GM23338 (cell line): ENCODE measurements around the gene EID2. TPM values are rescaled to one million over a fixed set of nuclear protein-coding genes. Genes with fewer than 3 reads are reported as not detected.

ENCODE experiments used
- ATAC-seq: fragments of 200-7000 bp; cut with Tn5 transposase; 3 replicates; pipeline ENCODE4 v1.9.1; 2020
- DNase-seq: peaks from one replicate; pipeline ENCODE4 v3.0.0-alpha.2; 2015; ENCODE audit warnings: low spot score
- H2AFZ ChIP-seq: fragments of 200-600 bp; sonication (generic); 2 replicates; pipeline ENCODE4 v1.8.0; 2016; ENCODE audit warnings: antibody characterized with exemption, mild to moderate bottlenecking, moderate library complexity
- H3F3A ChIP-seq: fragments of 200-600 bp; sonication (generic); replicated peaks from 2 replicates; pipeline ENCODE4 v1.8.0; 2017; ENCODE audit warnings: antibody characterized with exemption, mixed run types, low read depth
- H3K27ac ChIP-seq: fragments of 200-600 bp; sonication (generic); 2 replicates; pipeline ENCODE4 v1.6.1; 2016; ENCODE audit warnings: low read depth
- H3K27me3 ChIP-seq: fragments of 200-600 bp; sonication (generic); 2 replicates; pipeline ENCODE4 v1.8.0; 2016; ENCODE audit warnings: mild to moderate bottlenecking, mixed run types, moderate library complexity; ENCODE audit not compliant: insufficient read depth
- H3K36me3 ChIP-seq: fragments of 200-600 bp; sonication (generic); 2 replicates; pipeline ENCODE4 v1.8.0; 2016; ENCODE audit warnings: mild to moderate bottlenecking; ENCODE audit not compliant: insufficient read depth
- H3K4me1 ChIP-seq: fragments of 200-600 bp; sonication (generic); 2 replicates; pipeline ENCODE4 v1.8.0; 2016; ENCODE audit warnings: mild to moderate bottlenecking, moderate library complexity; ENCODE audit not compliant: insufficient read depth
- H3K4me2 ChIP-seq: fragments of 200-600 bp; sonication (generic); 2 replicates; pipeline ENCODE4 v1.7.1; 2017; ENCODE audit warnings: mixed run types
- H3K4me3 ChIP-seq: fragments of 200-600 bp; sonication (generic); 2 replicates; pipeline ENCODE4 v1.6.1; 2016; ENCODE audit warnings: mixed run types
- H3K79me2 ChIP-seq: fragments of 200-600 bp; sonication (generic); replicated peaks from 2 replicates; pipeline ENCODE4 v1.8.0; 2017; ENCODE audit warnings: mild to moderate bottlenecking; ENCODE audit not compliant: insufficient read depth
- H3K9me2 ChIP-seq: fragments of 200-600 bp; sonication (generic); 2 replicates; pipeline ENCODE4 v1.8.0; 2017; ENCODE audit not compliant: insufficient read depth
- H4K20me1 ChIP-seq: fragments of 200-600 bp; sonication (generic); replicated peaks from 2 replicates; pipeline ENCODE4 v1.8.0; 2017; ENCODE audit warnings: mild to moderate bottlenecking; ENCODE audit not compliant: insufficient read depth
- H3K27ac Mint-ChIP-seq: 2 replicates; pipeline ENCODE4 v1.8.0; 2020; ENCODE audit warnings: inconsistent platforms, mild to moderate bottlenecking, moderate library complexity, mixed read lengths
- H3K27me3 Mint-ChIP-seq: 3 replicates; pipeline ENCODE4 v1.8.0; 2022; ENCODE audit warnings: low read depth, mild to moderate bottlenecking, moderate library complexity, mixed read lengths, inconsistent platforms; ENCODE audit not compliant: insufficient read depth, poor library complexity
- H3K36me3 Mint-ChIP-seq: 3 replicates; pipeline ENCODE4 v1.8.0; 2021; ENCODE audit warnings: low read depth, mild to moderate bottlenecking, inconsistent platforms, moderate library complexity, mixed read lengths
- H3K4me1 Mint-ChIP-seq: 3 replicates; pipeline ENCODE4 v1.8.0; 2020; ENCODE audit warnings: mild to moderate bottlenecking, inconsistent platforms, mixed read lengths
- H3K4me3 Mint-ChIP-seq: 3 replicates; pipeline ENCODE4 v1.8.0; 2021; ENCODE audit warnings: moderate library complexity, mild to moderate bottlenecking, inconsistent platforms, mixed read lengths
- H3K9me3 Mint-ChIP-seq: 3 replicates; pipeline ENCODE4 v1.8.0; 2020; ENCODE audit warnings: moderate library complexity, mild to moderate bottlenecking, inconsistent platforms, mixed read lengths
- CREB1 ChIP-seq: fragments of 250-450 bp; sonication (Bioruptor Pico); IDR thresholded peaks from 2 replicates; pipeline ENCODE4 v1.5.0; 2020; ENCODE audit warnings: low read depth, mild to moderate bottlenecking, moderate library complexity
- EZH2 ChIP-seq: fragments of 200-600 bp; sonication (generic); IDR thresholded peaks from one replicate; pipeline ENCODE4 v1.8.0; 2017; ENCODE audit warnings: antibody characterized with exemption, mild to moderate bottlenecking, low read depth; ENCODE audit not compliant: unreplicated experiment
- EZH2phosphoT487 ChIP-seq: fragments of 200-600 bp; sonication (generic); IDR thresholded peaks from one replicate; pipeline ENCODE4 v1.8.1; 2018; ENCODE audit warnings: antibody characterized with exemption; ENCODE audit not compliant: unreplicated experiment
- JUNB ChIP-seq: IDR thresholded peaks from one replicate; pipeline ENCODE4 v1.6.1; 2016; ENCODE audit warnings: antibody characterized with exemption; ENCODE audit not compliant: unreplicated experiment
- NANOG ChIP-seq: IDR thresholded peaks from 2 replicates; pipeline ENCODE4 v1.6.1; 2016; ENCODE audit warnings: antibody characterized with exemption, borderline replicate concordance
- POLR2AphosphoS5 ChIP-seq: IDR thresholded peaks from 2 replicates; pipeline ENCODE4 v1.6.1; 2016; ENCODE audit warnings: antibody characterized with exemption, low read depth
- STAT1 ChIP-seq: IDR thresholded peaks from one replicate; pipeline ENCODE4 v1.6.1; 2016; ENCODE audit warnings: antibody characterized with exemption; ENCODE audit not compliant: unreplicated experiment
- ZNF114 ChIP-seq: fragments of 250-450 bp; sonication (Bioruptor Pico); IDR thresholded peaks from 2 replicates; pipeline ENCODE4 v1.5.0; 2020; ENCODE audit warnings: mild to moderate bottlenecking, moderate library complexity
- ZNF331 ChIP-seq: fragments of 250-450 bp; sonication (Bioruptor Pico); IDR thresholded peaks from 2 replicates; pipeline ENCODE4 v1.5.0; 2020; ENCODE audit warnings: low read depth, mild to moderate bottlenecking, moderate library complexity
- ZNF462 ChIP-seq: fragments of 250-450 bp; sonication (Bioruptor Pico); IDR thresholded peaks from 2 replicates; pipeline ENCODE4 v1.5.0; 2020; ENCODE audit warnings: mild to moderate bottlenecking, moderate library complexity
- polyA plus RNA-seq: library from polyadenylated mRNA; unstranded; fragments of >200 nt; fragmentation: Nextera tagmentation; extraction: Ambion mirVana; gene quantifications from 2 replicates; pipeline ENCODE4 v1.2.1, GENCODE V29; 2016
- total RNA-seq: library from RNA; depleted of rRNA; stranded (reverse); fragments of >200 nt; shearing (Covaris generic); gene quantifications from 2 replicates; pipeline ENCODE4 v1.2.3, GENCODE V29; 2014
- TF ChIP-seq, protein P1 (sequence below): IDR thresholded peaks from 2 replicates; pipeline ENCODE4 v1.6.1; 2016; ENCODE audit warnings: antibody characterized with exemption
- TF ChIP-seq, protein P2 (sequence below): IDR thresholded peaks from one replicate; pipeline ENCODE4 v1.6.1; 2018; ENCODE audit warnings: antibody characterized with exemption; ENCODE audit not compliant: unreplicated experiment
- TF ChIP-seq, protein P3 (sequence below), 2 experiments: fragments of 200-600 bp in 1 of 2; sonication (generic) in 1 of 2; conservative IDR thresholded peaks; 2 replicates each; pipeline versions ENCODE4 v1.5.1 to v1.6.1; 2016 to 2017; ENCODE audit warnings: antibody characterized with exemption in 2 of 2, low read depth in 2 of 2, mild to moderate bottlenecking in 2 of 2, moderate library complexity in 1 of 2

Gene EID2
- total and polyA plus RNA-seq, 2 experiments from 2014 or later, result 24.4 to 25.2 TPM

DNA sequence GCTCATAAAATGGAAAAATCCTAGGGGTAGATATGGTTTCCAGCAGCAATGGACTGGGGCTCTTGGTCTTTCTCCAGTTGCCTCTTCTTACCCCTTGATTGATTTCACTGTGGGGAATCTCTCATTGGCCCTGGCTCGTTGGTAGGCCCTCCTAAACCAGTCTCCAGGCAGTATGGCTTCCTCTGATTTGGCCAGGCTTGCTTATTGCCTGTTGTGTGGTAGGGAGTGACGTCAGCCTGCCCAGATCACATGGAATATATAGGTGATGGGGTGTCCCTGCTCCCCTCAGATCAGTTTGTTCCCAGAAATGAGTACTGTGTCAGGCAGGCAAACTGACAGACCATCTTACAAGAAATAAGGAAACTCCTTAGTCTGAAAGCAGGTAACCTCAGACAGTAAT lies 30.7 kb downstream of the EID2 start:
- H3K79me2 ChIP-seq, result no peaks in the 10 kb centered on the region
- peaks cover 4% of the 10 kb centered on the region for H3K4me1 ChIP-seq
- no peak overlapping the region for H2AFZ ChIP-seq
- H3K4me2 ChIP-seq, result no peak overlapping the region
- no peak overlapping the region for H3K27ac ChIP-seq
- DNase-seq (no peak), ATAC-seq (no peak)
- H4K20me1 ChIP-seq, result no peaks in the 10 kb centered on the region
- H3K4me1 Mint-ChIP-seq, result peaks cover 6% of the 10 kb centered on the region
- H3K9me2 ChIP-seq, result no peaks in the 10 kb centered on the region
- peaks cover 62% of the 10 kb centered on the region for H3K27me3 Mint-ChIP-seq
- H3K36me3 ChIP-seq, result no peaks in the 10 kb centered on the region
- H3K4me3 Mint-ChIP-seq, result no peak overlapping the region; the same call in 2 of the 3 replicates
- H3K9me3 Mint-ChIP-seq, result peaks cover 11% of the 10 kb centered on the region
- no peak overlapping the region for H3K27ac Mint-ChIP-seq
- H3K36me3 Mint-ChIP-seq, result peaks cover 3% of the 10 kb centered on the region; the same call in 2 of the 3 replicates
- H3F3A ChIP-seq, result peaks cover 26% of the 10 kb centered on the region; the same call in 1 of the 2 replicates
- H3K4me3 ChIP-seq, result no peak overlapping the region
- no peak for TF ChIP-seq ZNF331 (CRISPR knock-in tag)
- TF ChIP-seq EZH2, result no peak
- no peak for TF ChIP-seq EZH2phosphoT487
- no peak for TF ChIP-seq STAT1
- no peak for TF ChIP-seq CREB1 (CRISPR knock-in tag)
- no peak for TF ChIP-seq JUNB
- TF ChIP-seq POLR2AphosphoS5, result no peak
- TF ChIP-seq, protein P1, sequence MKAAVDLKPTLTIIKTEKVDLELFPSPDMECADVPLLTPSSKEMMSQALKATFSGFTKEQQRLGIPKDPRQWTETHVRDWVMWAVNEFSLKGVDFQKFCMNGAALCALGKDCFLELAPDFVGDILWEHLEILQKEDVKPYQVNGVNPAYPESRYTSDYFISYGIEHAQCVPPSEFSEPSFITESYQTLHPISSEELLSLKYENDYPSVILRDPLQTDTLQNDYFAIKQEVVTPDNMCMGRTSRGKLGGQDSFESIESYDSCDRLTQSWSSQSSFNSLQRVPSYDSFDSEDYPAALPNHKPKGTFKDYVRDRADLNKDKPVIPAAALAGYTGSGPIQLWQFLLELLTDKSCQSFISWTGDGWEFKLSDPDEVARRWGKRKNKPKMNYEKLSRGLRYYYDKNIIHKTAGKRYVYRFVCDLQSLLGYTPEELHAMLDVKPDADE, result no peak
- TF ChIP-seq, protein P2, sequence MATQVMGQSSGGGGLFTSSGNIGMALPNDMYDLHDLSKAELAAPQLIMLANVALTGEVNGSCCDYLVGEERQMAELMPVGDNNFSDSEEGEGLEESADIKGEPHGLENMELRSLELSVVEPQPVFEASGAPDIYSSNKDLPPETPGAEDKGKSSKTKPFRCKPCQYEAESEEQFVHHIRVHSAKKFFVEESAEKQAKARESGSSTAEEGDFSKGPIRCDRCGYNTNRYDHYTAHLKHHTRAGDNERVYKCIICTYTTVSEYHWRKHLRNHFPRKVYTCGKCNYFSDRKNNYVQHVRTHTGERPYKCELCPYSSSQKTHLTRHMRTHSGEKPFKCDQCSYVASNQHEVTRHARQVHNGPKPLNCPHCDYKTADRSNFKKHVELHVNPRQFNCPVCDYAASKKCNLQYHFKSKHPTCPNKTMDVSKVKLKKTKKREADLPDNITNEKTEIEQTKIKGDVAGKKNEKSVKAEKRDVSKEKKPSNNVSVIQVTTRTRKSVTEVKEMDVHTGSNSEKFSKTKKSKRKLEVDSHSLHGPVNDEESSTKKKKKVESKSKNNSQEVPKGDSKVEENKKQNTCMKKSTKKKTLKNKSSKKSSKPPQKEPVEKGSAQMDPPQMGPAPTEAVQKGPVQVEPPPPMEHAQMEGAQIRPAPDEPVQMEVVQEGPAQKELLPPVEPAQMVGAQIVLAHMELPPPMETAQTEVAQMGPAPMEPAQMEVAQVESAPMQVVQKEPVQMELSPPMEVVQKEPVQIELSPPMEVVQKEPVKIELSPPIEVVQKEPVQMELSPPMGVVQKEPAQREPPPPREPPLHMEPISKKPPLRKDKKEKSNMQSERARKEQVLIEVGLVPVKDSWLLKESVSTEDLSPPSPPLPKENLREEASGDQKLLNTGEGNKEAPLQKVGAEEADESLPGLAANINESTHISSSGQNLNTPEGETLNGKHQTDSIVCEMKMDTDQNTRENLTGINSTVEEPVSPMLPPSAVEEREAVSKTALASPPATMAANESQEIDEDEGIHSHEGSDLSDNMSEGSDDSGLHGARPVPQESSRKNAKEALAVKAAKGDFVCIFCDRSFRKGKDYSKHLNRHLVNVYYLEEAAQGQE, result no peak
- TF ChIP-seq, protein P3, sequence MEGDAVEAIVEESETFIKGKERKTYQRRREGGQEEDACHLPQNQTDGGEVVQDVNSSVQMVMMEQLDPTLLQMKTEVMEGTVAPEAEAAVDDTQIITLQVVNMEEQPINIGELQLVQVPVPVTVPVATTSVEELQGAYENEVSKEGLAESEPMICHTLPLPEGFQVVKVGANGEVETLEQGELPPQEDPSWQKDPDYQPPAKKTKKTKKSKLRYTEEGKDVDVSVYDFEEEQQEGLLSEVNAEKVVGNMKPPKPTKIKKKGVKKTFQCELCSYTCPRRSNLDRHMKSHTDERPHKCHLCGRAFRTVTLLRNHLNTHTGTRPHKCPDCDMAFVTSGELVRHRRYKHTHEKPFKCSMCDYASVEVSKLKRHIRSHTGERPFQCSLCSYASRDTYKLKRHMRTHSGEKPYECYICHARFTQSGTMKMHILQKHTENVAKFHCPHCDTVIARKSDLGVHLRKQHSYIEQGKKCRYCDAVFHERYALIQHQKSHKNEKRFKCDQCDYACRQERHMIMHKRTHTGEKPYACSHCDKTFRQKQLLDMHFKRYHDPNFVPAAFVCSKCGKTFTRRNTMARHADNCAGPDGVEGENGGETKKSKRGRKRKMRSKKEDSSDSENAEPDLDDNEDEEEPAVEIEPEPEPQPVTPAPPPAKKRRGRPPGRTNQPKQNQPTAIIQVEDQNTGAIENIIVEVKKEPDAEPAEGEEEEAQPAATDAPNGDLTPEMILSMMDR (conservative IDR thresholded peaks at IDR 0.05; ENCODE audit: low read depth in 2 of 2), result no peak
- no peak for TF ChIP-seq ZNF114 (CRISPR knock-in tag)
- no peak for TF ChIP-seq ZNF462
- no peak for TF ChIP-seq NANOG
- peaks cover 71% of the 10 kb centered on the region for H3K27me3 ChIP-seq
